Astrocyte (in vitro differentiated cells and primary cell): ENCODE measurements around the gene ASPG. TPM values are rescaled to one million over a fixed set of nuclear protein-coding genes. Genes with fewer than 3 reads are reported as not detected.

ENCODE experiments used
- DNase-seq: peaks from one replicate; pipeline ENCODE4 v3.0.0-alpha.2; 2010; ENCODE audit warnings: low read depth
- FAIRE-seq: peaks from 2 replicates; lab custom pipeline; 2011; peaks lifted over from hg19 to GRCh38; lab: Jason Lieb, UNC
- H2AFZ ChIP-seq: 2 replicates; pipeline ENCODE4 v1.6.0; 2012; ENCODE audit warnings: low read depth, low read length, inconsistent platforms
- H3K27ac ChIP-seq: 2 replicates; pipeline ENCODE4 v1.5.1; 2011; ENCODE audit warnings: low read depth, low read length, inconsistent platforms
- H3K27me3 ChIP-seq: 2 replicates; pipeline ENCODE4 v1.6.0; 2011; ENCODE audit warnings: low read length, inconsistent platforms; ENCODE audit not compliant: insufficient read depth
- H3K36me3 ChIP-seq: 2 replicates; pipeline ENCODE4 v1.5.1; 2011; ENCODE audit warnings: low read length, inconsistent platforms; ENCODE audit not compliant: insufficient read depth
- H3K4me1 ChIP-seq: 2 replicates; pipeline ENCODE4 v1.5.1; 2011; ENCODE audit warnings: low read length, inconsistent platforms; ENCODE audit not compliant: insufficient read depth
- H3K4me2 ChIP-seq: 2 replicates; pipeline ENCODE4 v1.6.0; 2012; ENCODE audit warnings: low read length, inconsistent platforms
- H3K4me3 ChIP-seq: 2 replicates; pipeline ENCODE4 v1.5.1; 2011; ENCODE audit warnings: low read depth, mild to moderate bottlenecking, low read length, inconsistent platforms; ENCODE audit not compliant: insufficient read depth
- H3K79me2 ChIP-seq: 2 replicates; pipeline ENCODE4 v1.6.0; 2012; ENCODE audit warnings: mild to moderate bottlenecking, low read length, inconsistent platforms; ENCODE audit not compliant: insufficient read depth
- H3K9ac ChIP-seq: 2 replicates; pipeline ENCODE4 v1.6.0; 2012; ENCODE audit warnings: mild to moderate bottlenecking, low read length, inconsistent platforms
- H3K9me3 ChIP-seq: 2 replicates; pipeline ENCODE4 v1.5.1; 2012; ENCODE audit warnings: low read depth, mild to moderate bottlenecking, low read length, inconsistent platforms; ENCODE audit not compliant: insufficient read depth
- H4K20me1 ChIP-seq: 2 replicates; pipeline ENCODE4 v1.6.0; 2012; ENCODE audit warnings: low read length, inconsistent platforms; ENCODE audit not compliant: insufficient read depth
- H3K27ac Mint-ChIP-seq: one replicate; pipeline ENCODE4 v1.8.0; 2021; ENCODE audit warnings: mild to moderate bottlenecking, mixed read lengths; ENCODE audit not compliant: unreplicated experiment
- H3K27me3 Mint-ChIP-seq: one replicate; pipeline ENCODE4 v1.8.0; 2021; ENCODE audit warnings: low read depth, mixed read lengths; ENCODE audit not compliant: unreplicated experiment
- H3K36me3 Mint-ChIP-seq: one replicate; pipeline ENCODE4 v1.8.0; 2021; ENCODE audit warnings: low read depth, mixed read lengths; ENCODE audit not compliant: unreplicated experiment
- H3K4me1 Mint-ChIP-seq: one replicate; pipeline ENCODE4 v1.8.0; 2021; ENCODE audit warnings: low read depth, mixed read lengths; ENCODE audit not compliant: unreplicated experiment
- H3K4me3 Mint-ChIP-seq: one replicate; pipeline ENCODE4 v1.8.0; 2021; ENCODE audit warnings: mild to moderate bottlenecking, moderate library complexity, mixed read lengths; ENCODE audit not compliant: unreplicated experiment
- H3K9me3 Mint-ChIP-seq: one replicate; pipeline ENCODE4 v1.8.0; 2021; ENCODE audit warnings: mild to moderate bottlenecking, mixed read lengths; ENCODE audit not compliant: unreplicated experiment
- EZH2 ChIP-seq: IDR thresholded peaks from 2 replicates; pipeline ENCODE4 v1.6.1; 2012; ENCODE audit warnings: mild to moderate bottlenecking, low read length, inconsistent platforms; ENCODE audit not compliant: insufficient read depth
- total RNA-seq: library from RNA; stranded (reverse); gene quantifications from 2 replicates; pipeline ENCODE4 v1.2.1, GENCODE V29; 2021
- TF ChIP-seq, protein P1 (sequence below): IDR thresholded peaks from 2 replicates; pipeline ENCODE4 v1.5.1; 2011; ENCODE audit warnings: low read depth, mild to moderate bottlenecking, inconsistent platforms, low read length, moderate library complexity; ENCODE audit not compliant: insufficient read depth

Gene ASPG
- total RNA-seq, 1 donor from 2014 or later = not detected

DNA sequence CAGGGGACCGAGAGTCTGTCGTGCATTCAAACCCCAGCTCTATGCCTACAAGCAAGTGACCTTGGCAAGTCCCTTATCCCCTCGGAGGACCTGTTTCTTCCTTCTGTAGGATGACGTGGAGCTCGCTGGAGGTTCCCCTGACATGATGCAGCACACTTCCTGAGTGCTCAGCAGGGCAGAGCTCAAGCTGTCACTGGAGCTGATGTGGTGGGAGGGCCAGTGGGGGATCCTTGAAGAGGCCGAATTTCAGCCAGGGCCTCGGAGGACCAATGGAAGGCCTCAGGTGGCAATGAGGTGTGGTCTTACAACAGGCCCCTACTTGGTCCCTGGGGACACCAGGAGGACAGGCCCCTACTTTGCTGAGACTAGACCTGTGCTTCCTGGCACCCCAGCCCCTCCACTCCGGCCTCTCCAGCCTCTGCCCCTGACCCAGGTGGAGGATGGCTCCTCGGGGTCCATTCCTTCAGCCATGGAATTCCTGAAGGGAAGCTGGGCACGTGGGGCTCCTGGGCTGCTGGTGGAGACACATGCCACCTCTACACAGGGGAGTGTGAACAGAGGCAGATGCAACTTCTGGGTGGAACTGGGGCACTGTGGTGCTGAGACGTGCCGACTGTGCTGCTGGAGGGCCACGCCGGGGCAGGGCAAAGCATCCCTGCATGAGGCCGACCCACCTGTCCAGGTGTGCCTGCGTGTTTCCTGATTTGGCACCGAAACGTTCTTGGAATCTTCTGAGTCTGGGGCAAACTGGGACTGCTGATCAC is 34.2 kb downstream of the ASPG start:
- Mint-ChIP-seq H3K36me3 (no peaks in the 10 kb centered on the region), H3K4me3 (no peak overlapping the region), H3K9me3 (peaks cover 5% of the 10 kb centered on the region), H3K4me1 (no peaks in the 10 kb centered on the region), H3K27me3 (peaks cover 52% of the 10 kb centered on the region), H3K27ac (no peak overlapping the region)
- H3K27me3 ChIP-seq = peaks cover 14% of the 10 kb centered on the region
- no peaks in the 10 kb centered on the region for H3K79me2 ChIP-seq
- H3K4me3 ChIP-seq = no peak overlapping the region
- H3K9ac ChIP-seq = no peak overlapping the region
- H3K27ac ChIP-seq = no peak overlapping the region
- H3K9me3 ChIP-seq = no peaks in the 10 kb centered on the region
- no peak for DNase-seq
- no peak for FAIRE-seq
- no peak overlapping the region for H2AFZ ChIP-seq
- H4K20me1 ChIP-seq = no peaks in the 10 kb centered on the region
- H3K4me1 ChIP-seq = no peaks in the 10 kb centered on the region
- no peaks in the 10 kb centered on the region for H3K36me3 ChIP-seq
- TF ChIP-seq EZH2 = no peak
- TF ChIP-seq, protein P1, sequence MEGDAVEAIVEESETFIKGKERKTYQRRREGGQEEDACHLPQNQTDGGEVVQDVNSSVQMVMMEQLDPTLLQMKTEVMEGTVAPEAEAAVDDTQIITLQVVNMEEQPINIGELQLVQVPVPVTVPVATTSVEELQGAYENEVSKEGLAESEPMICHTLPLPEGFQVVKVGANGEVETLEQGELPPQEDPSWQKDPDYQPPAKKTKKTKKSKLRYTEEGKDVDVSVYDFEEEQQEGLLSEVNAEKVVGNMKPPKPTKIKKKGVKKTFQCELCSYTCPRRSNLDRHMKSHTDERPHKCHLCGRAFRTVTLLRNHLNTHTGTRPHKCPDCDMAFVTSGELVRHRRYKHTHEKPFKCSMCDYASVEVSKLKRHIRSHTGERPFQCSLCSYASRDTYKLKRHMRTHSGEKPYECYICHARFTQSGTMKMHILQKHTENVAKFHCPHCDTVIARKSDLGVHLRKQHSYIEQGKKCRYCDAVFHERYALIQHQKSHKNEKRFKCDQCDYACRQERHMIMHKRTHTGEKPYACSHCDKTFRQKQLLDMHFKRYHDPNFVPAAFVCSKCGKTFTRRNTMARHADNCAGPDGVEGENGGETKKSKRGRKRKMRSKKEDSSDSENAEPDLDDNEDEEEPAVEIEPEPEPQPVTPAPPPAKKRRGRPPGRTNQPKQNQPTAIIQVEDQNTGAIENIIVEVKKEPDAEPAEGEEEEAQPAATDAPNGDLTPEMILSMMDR = no peak
- no peak overlapping the region for H3K4me2 ChIP-seq

DNA sequence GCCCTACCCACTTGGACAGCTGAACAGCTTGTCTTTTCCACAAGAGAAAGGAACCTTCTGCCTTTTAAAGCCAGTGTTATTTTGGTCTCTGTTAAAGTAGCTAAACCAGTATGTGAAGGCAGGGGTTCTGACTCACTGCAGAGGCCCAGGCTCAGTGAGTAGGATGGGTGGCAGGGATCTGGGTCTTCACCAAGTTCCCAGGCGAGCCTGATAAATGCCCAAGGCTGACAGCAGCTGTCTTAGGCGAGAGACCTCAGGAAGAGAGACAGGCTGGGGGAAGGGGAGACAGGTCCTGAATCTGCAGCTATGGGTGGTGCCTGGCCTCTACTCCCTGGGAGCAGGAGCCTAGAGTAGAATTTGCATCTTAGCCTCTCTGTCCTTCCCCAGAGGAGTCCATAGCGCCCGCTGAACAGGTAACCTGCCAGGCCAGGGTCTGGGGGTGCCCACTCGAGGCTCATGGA is 34.8 kb downstream of the ASPG start:
- peaks cover 48% of the 10 kb centered on the region for H3K27me3 Mint-ChIP-seq
- H3K9me3 ChIP-seq = no peaks in the 10 kb centered on the region
- H3K4me1 ChIP-seq = no peaks in the 10 kb centered on the region
- no peaks in the 10 kb centered on the region for H3K36me3 ChIP-seq
- no peak for FAIRE-seq
- no peak for TF ChIP-seq EZH2
- TF ChIP-seq, protein P1 = no peak
- H3K27ac Mint-ChIP-seq = no peak overlapping the region
- H3K4me2 ChIP-seq = no peak overlapping the region
- H3K4me3 Mint-ChIP-seq = no peak overlapping the region
- H2AFZ ChIP-seq = no peak overlapping the region
- H3K27me3 ChIP-seq = peaks cover 14% of the 10 kb centered on the region
- H3K4me1 Mint-ChIP-seq = no peaks in the 10 kb centered on the region
- H4K20me1 ChIP-seq = no peaks in the 10 kb centered on the region
- H3K36me3 Mint-ChIP-seq = no peaks in the 10 kb centered on the region
- no peak overlapping the region for H3K9ac ChIP-seq
- peaks cover 9% of the 10 kb centered on the region for H3K9me3 Mint-ChIP-seq
- H3K27ac ChIP-seq = no peak overlapping the region
- no peak overlapping the region for H3K4me3 ChIP-seq
- no peaks in the 10 kb centered on the region for H3K79me2 ChIP-seq
- DNase-seq = no peak

DNA sequence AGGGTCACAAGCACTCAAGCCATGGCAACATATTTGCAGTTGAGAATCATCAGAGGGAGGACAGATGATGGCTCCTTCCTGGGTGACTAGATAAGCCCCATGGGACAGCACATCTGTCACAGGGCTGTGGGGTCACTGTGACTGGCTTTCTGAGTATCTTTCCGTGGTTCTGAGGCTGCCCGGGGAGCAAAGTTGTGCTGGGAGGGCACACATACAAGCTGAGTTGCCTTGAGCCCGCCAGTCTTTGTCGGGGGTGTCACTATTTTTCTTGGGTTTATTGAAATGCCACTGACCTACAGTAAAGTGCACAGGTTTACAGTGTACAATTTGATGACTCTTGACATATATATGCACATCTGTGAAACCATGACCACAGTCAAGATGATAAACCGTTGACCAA is 35.6 kb downstream of the ASPG start:
- DNase-seq = no peak
- H3K27me3 ChIP-seq = peaks cover 14% of the 10 kb centered on the region

More for the DNA sequence above, 35.6 kb downstream of the ASPG start:
- Histone ChIP-seq H3K36me3 (no peaks in the 10 kb centered on the region), H4K20me1 (no peaks in the 10 kb centered on the region), H3K79me2 (no peaks in the 10 kb centered on the region), H3K9me3 (no peaks in the 10 kb centered on the region), H3K4me1 (no peaks in the 10 kb centered on the region), H3K9ac (no peak overlapping the region), H3K4me2 (no peak overlapping the region), H3K4me3 (no peak overlapping the region), H2AFZ (no peak overlapping the region), H3K27ac (no peak overlapping the region)
- peaks cover 12% of the 10 kb centered on the region for H3K9me3 Mint-ChIP-seq
- H3K27me3 Mint-ChIP-seq = peaks cover 43% of the 10 kb centered on the region
- H3K27ac Mint-ChIP-seq = no peak overlapping the region
- H3K4me1 Mint-ChIP-seq = no peaks in the 10 kb centered on the region
- TF ChIP-seq EZH2 = no peak
- TF ChIP-seq, protein P1 = no peak
- no peaks in the 10 kb centered on the region for H3K36me3 Mint-ChIP-seq
- H3K4me3 Mint-ChIP-seq = no peak overlapping the region
- no peak for FAIRE-seq
